Parietal lobe (tissue), 1 donor: Measurements from ENCODE around the gene NDP. TPM values are rescaled to one million over a fixed set of nuclear protein-coding genes. Genes with fewer than 3 reads are reported as not detected.

Source experiments
- total RNA-seq: library from RNA; depleted of rRNA; stranded (reverse); fragments of >200 nt; gene quantifications from one replicate; pipeline ENCODE4 v1.2.3, GENCODE V29; 2014

NDP gene
- total RNA-seq = 16.0 TPM

DNA sequence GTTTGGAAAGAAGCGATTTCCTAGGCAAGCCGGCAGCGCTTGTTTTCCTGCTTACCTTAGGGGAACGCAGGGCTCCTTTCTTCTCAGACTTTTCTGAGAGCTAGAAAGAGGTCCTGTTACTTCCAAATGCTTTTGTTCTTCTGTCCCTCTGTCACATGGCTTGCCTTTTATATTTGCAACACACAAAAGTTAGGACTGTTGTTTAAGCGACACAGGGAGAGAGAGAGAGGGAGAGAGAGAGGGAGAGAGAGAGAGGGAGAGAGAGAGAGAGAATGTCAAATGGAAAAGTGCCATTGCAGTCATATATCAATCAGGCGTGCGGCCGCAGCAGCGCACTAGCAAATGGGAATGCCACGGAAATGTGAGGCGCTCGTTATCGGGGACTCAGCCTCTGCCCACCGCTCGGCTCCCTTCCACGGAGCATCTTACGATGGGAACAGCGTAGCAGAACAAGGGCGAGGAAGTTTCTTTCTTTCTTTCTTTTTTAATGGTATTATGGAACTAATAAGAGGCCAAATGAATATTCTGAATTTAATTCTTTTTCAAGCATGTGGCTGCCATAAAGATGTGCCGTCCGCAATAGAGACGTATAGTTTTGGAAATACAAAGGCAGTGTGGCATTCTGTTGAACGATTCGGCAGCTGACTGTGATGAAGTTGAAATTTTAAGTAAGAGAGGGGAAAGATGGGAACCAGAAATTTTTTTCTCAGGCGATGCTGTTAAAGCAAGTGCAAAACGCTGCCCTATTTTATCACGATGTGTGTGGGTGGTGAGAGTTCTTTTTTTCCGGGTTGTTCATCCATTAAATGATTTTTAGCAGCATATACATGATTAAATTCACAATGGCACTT is at the start of gene NDP:
Gene NDP, minus strand, starts transcription at position 142 of the 851 bp plus-strand sequence. CDS start 14,745 bp downstream, outside the sequence.

Other genes with a start within 250 kb of the NDP start
- gene MAOB, start 90.9 kb downstream of the NDP start, total RNA-seq = 1.9 TPM